NB4 (cell line): ENCODE results near the gene CRIM1.

Experiments used
- CTCF ChIP-seq: IDR thresholded peaks from one replicate; pipeline ENCODE4 v1.5.1; 2012; ENCODE audit warnings: low read depth, low read length
- MAX ChIP-seq: IDR thresholded peaks from 2 replicates; pipeline ENCODE4 v1.6.1; 2011; ENCODE audit warnings: low read depth, low read length
- POLR2A ChIP-seq: IDR thresholded peaks from 2 replicates; pipeline ENCODE4 v1.6.1; 2011; ENCODE audit warnings: mild to moderate bottlenecking; ENCODE audit not compliant: insufficient read length; ENCODE audit errors: extremely low read depth

GRCh38 chr2:36497570-36498163, 142.1 kb downstream of the CRIM1 start:
- TF ChIP-seq CTCF (no peak), POLR2A (no peak), MAX (no peak)
